Urinary bladder (tissue), 4 donors: ENCODE data around the gene BBLN. TPM values are rescaled to one million over a fixed set of nuclear protein-coding genes. Genes with fewer than 3 reads are reported as not detected.

ENCODE experiments used
- DNase-seq: peaks from one replicate; pipeline ENCODE4 v3.0.0-alpha.2; 2015; ENCODE audit errors: extremely low spot score
- H3K27ac ChIP-seq: one replicate; pipeline ENCODE4 v1.5.1; 2013; ENCODE audit warnings: low read depth, mild to moderate bottlenecking, moderate library complexity
- H3K36me3 ChIP-seq: one replicate; pipeline ENCODE4 v1.6.1; 2013; ENCODE audit warnings: mild to moderate bottlenecking, moderate library complexity; ENCODE audit not compliant: insufficient read depth
- H3K4me1 ChIP-seq: one replicate; pipeline ENCODE4 v1.6.1; 2013; ENCODE audit warnings: mild to moderate bottlenecking, moderate library complexity; ENCODE audit not compliant: insufficient read depth
- H3K4me3 ChIP-seq: one replicate; pipeline ENCODE4 v1.5.1; 2013; ENCODE audit warnings: low read depth, low read length
- WGBS: extraction: QIAGEN DNeasy Blood & Tissue Kit; methylation state at CpG from one replicate; pipeline ENCODE4 v1.1.7; 2013; 5-methylcytosine and 5-hydroxymethylcytosine counted together
- polyA plus RNA-seq: library from polyadenylated mRNA; stranded (reverse); fragments of 200-250 nt; gene quantifications from one replicate; pipeline ENCODE4 v1.2.3, GENCODE V29; 2013
- total RNA-seq: library from RNA; depleted of rRNA; stranded (reverse); fragments of >200 nt; gene quantifications from one replicate; pipeline ENCODE4 v1.2.3, GENCODE V29; 2014
- donor health status: healthy with polysubstance abuse.
- donor health status: healthy.

The BBLN gene
- total and polyA plus RNA-seq, 2 donors = 25.7 to 144 TPM

DNA sequence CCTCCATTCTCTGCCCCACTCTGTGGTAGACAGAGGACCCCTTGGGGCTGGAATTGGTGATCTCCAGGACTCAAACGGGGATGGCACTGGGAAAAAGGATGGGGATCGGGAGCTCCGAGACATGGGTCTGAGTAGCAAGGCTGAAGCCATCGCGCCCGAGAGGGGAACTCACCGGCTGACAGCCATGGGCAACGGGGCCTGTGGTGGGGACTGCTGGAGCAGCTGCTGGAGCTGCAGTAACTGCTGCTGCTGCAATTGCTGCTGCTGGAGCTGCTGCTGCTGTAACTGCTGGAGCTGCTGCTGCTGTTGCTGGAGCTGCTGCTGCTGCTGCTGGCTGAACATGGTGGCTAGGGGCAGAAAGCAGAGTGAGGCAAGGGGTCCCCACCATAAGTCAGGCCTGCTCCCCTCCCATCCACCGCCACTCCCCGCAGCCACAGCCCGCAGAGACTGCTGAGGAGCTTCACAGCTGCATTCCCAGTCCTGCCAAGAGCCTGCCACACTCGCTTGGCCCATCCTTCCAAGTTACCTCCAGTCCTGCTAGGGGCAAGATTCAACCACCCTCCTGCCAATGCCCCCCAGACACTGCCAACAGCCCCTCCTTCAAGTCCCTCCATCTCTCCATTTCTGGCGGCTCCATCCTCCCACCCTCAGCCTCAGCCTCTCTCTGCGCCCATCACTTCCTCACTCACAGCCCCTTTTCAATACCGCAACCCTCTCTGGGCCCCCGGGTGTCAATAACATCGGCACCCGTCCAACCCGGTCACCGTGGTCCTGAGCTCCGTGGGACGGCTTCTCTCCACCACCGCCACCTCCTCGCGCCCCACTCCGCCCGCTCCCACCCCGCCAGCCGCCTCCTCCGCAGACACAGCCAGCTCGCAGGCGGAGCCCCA, 30.7 kb downstream of the BBLN start:
- peaks cover 3% of the 10 kb centered on the region for H3K4me1 ChIP-seq
- H3K27ac ChIP-seq = peak overlapping the region; percentile 95
- no peak for DNase-seq
- 19% methylated on average over 32 of the region's 32 CpGs for WGBS
- peak overlapping the region; percentile 86 for H3K4me3 ChIP-seq
- no peaks in the 10 kb centered on the region for H3K36me3 ChIP-seq

DNA sequence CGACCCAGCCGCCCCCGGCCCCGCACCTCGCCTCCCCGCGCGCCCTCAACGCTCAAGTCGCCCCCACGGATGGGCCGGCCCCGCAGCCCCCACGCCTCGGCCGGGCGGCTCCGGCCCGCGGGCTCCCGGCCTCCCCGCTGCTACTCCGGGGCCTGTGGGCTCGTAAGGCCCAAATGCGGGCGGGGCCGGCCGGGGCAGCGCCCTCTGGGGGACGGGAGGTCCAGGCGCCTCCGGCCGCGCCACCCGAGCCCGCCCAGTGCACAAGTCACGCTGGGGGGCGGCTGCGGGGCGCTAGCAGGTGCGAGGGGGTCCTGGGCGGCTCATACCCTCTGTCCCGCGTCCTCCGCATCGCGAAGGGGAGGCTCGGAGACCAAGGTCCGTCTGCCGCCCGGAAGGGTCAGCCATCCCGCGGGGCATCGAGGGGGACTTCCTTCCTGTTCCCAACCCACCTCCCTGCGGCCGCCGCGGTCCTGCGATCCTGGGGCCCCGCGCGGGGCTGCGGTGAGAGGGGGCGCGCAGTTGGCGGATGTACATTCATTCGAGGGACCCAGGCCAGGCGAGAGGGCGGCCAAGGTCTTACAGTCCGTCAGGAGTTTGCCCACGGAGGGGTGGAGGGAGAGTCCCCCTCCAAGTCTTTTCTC, 31.5 kb downstream of the BBLN start, which contains the start of gene CIZ1:
Gene CIZ1, minus strand, starts transcription at position 167 of the 641 bp plus-strand sequence. CDS start 715 bp downstream, outside the sequence.
- peaks cover 3% of the 10 kb centered on the region for H3K4me1 ChIP-seq
- H3K4me3 ChIP-seq = peak within 1 kb of the TSS; percentile 86
- DNase-seq = no peak
- WGBS = under 1% methylated on average over 71 of the region's 71 CpGs
- H3K36me3 ChIP-seq = no peaks in the 10 kb centered on the region
- peak within 1 kb of the TSS; percentile 95 for H3K27ac ChIP-seq

DNA sequence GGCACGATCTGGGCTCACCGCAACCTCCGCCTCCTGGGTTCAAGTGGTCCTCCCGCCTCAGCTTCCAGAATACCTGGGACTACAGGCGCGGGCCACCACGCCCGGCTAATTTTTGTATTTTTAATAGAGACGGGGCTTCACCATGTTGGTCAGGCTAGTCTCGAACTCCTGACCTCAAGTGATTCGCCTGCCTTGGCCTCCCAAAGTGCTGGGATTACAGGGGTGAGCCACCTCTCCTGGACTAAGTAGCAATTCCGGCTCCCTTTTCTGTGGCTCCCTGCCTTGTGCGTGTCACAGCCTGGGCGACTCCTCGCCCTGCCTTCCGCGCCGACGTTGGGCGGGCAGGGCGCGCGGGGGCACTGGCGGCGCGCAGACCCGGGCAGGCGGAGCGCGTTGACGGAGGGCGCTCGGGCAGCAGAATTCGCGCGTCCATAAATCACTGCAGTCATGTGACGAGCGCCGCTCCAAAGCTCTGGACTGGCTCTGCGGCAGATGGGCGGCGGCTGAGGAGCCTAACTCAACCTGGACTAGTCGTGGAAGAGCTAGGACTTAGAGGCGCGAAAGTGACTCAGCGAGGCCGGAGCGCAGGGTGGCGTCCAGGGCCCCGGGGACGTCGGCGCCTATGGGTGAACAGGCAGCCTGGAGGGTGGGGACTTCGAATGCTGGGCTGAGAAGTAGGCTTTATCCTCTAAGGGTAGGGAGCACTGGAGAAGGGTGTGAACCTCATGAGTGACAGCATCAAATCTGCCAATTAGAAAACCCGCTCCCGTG, 32.7 kb downstream of the BBLN start:
- WGBS = 14% methylated on average over 56 of the region's 56 CpGs

DNA sequence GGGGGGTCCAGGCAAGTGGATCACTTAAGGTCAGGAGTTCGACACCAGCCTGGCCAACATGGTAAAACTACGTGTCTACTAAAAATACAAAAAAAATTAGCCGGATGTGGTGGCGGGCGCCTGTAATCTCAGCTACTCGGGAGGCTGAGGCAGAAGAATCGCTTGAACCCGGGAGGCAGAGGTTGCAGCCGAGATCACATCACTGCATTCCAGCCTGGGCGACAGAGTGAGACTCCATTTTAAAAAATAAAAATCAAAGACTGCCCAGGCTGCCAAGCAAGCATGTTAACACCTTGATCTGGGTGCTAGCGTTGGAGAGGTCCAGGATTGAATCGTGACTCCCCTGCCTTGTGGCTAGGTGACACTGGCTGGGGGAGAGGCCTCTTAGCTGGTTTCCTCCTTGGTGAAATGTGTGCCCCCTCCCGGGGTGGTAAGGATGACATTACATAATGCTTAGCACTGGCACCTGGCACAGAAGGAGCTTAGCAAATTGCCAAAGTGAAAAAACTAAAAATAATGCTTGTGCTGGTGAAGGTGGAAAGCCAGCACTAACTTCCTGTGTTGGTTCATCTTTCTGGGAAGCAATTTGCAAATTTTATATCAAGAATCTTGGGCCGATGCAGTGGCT, 33.5 kb downstream of the BBLN start:
- DNase-seq = no peak
- H3K4me3 ChIP-seq = no peak overlapping the region
- WGBS = 82% methylated on average over 14 of the region's 14 CpGs
- peaks cover under 1% of the 10 kb centered on the region for H3K4me1 ChIP-seq
- peak overlapping the region; percentile 61 for H3K27ac ChIP-seq
- no peaks in the 10 kb centered on the region for H3K36me3 ChIP-seq

More for the DNA sequence above, 32.7 kb downstream of the BBLN start:
- H3K36me3 ChIP-seq = no peaks in the 10 kb centered on the region
- peak; percentile 76 for DNase-seq
- H3K27ac ChIP-seq = peak overlapping the region; percentile 61
- no peak overlapping the region for H3K4me3 ChIP-seq
- peaks cover 3% of the 10 kb centered on the region for H3K4me1 ChIP-seq

DNA sequence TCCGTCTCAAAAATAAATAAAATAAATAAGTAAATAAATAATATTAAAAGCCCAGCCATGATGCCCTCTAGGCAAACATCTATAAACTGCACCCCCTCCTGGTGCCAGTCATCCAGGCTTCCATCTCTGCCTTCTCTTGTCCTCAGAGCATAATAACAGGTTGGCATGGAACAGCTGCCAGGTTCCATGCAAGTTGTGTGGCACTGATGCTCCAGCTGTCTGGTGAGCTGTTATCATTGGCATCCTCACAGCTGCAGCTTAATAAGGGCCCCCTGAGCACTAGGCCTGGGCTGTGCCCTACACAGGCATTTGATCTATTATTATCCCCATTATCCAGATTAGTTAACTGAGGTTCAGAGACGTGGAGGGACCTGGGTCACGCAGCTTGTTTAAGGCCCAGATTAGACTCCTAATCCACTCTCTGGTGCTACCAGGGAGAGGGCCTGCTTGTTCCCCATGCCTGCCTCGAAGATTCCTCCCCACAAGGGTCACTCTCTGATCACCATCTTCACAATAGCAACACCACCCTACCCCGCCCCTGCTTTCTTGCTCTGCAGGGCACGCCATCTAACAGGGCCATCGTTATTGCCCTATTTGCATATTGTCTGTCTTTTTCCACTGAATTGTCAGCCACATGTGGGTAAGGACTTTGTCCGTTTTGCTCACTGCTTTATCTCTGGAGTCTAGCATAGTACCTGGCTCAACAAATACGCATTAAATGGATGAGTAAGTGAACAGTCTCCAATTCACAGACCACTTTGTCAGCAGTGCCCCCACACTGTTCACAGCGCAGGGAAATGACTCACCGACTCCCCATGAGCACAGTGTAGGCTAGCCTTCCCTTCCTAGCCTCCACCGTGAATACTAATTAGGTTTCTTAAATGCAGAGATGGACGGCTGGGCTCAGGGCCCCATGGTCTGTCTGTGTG, 41.6 kb downstream of the BBLN start:
- Histone ChIP-seq H3K4me1 (no peaks in the 10 kb centered on the region), H3K4me3 (no peak overlapping the region), H3K27ac (no peak overlapping the region), H3K36me3 (no peaks in the 10 kb centered on the region)
- no peak for DNase-seq
- 84% methylated on average over 13 of the region's 13 CpGs for WGBS

DNA sequence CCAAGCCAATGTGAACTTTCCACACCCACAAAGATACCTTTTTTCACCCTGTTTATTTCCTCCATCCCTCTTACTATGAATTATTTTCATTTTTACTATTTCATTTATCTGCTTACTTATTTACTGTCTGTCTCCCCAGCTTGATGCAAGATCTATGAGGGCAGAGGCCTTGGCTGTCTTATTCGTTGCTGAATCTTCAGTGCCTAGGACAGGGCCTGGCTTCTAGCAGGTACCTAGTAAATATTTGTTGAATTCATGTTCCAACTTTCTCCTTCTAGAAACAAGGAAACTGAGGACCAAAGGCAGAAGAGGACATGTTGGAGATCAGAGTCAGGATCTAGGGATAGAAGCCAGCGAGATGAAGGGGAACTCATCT, 42.6 kb downstream of the BBLN start:
- Histone ChIP-seq H3K27ac (no peak overlapping the region), H3K36me3 (no peaks in the 10 kb centered on the region), H3K4me1 (no peaks in the 10 kb centered on the region), H3K4me3 (no peak overlapping the region)
- whole genome bisulfite sequencing = 11% methylated on average over 2 of the region's 2 CpGs
- no peak for DNase-seq

DNA sequence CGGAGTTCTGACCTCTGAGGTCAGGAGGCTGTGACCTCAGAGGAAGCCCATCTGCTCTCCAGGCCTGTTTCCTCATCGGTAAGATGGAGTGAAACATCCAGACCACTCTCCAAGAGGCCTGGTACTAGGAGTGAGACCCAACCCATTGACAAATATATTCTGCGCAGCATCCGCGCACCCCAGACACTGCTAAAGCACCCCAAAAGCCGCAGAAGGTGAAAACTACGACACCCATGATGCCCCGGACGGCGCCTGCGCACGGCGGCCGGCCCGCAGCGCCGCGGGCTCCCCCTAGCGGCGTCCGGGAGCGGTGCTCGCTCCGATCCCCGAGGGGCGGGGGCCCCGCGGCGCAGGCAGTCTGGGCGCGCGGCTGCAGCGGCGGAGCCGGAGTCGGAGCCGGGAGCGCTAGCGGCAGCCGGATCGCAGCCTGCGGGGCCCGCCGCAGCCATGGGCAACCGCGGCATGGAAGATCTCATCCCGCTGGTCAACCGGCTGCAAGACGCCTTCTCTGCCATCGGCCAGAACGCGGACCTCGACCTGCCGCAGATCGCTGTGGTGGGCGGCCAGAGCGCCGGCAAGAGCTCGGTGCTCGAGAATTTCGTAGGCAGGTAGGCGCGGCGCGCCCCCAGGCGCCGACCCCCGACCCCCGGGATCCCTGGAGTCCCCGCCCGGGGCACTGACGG, 43.1 kb downstream of the BBLN start, which contains the start of gene DNM1:
Gene DNM1, plus strand, starts transcription at position 356 of the 683 bp plus-strand sequence. Its CDS starts 92 bp downstream, at position 448.
- no peak for DNase-seq
- H3K4me3 ChIP-seq = peak within 1 kb of the TSS; percentile 64
- WGBS = under 1% methylated on average over 72 of the region's 72 CpGs
- no peaks in the 10 kb centered on the region for H3K36me3 ChIP-seq
- no peak within 1 kb of the TSS for H3K27ac ChIP-seq
- no peaks in the 10 kb centered on the region for H3K4me1 ChIP-seq

DNA sequence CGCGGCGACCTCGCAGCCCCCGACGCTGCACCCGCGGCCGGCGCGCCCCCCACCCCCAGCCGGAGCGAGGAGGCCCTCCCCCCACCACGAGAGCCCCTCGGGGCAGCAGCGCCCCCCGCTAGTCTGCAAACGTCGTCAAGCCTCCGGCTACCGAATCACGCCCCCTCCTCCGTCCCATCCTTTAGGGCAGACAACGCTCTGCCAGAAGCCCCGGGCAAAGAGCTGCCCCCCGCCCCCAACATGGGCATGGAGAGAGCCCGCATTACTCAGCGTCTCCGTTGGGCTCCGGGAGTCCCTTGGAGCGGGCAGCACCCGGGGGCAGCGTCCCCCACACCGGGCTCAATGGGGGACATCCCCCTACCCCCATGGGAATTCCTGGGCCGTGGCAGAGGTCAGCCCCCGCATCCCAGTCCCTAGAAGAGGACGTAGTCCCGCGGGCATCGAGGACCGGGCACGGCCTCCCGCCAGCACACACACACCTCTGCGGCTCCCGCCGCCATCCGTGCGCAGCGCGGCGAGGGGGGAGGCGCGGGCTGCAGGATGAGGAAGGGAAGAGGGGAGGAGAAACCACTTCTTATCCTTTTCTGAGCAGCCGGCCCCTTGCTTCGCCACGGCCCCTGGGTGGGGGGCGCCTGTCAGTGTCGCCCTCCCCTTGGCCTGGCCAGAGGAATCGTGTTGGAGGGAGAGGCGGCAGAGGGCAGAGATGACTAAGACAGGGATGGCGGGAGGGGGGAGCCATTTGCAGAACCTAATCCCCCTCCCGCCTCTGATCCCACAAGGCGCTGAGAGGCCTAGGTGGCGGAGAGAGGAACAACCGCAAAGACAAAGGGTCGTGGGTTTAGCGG, 43.9 kb downstream of the BBLN start:
- Histone ChIP-seq H3K4me3 (peak overlapping the region; percentile 64), H3K27ac (no peak overlapping the region), H3K4me1 (no peaks in the 10 kb centered on the region), H3K36me3 (no peaks in the 10 kb centered on the region)
- no peak for DNase-seq
- WGBS = 2% methylated on average over 67 of the region's 67 CpGs

DNA sequence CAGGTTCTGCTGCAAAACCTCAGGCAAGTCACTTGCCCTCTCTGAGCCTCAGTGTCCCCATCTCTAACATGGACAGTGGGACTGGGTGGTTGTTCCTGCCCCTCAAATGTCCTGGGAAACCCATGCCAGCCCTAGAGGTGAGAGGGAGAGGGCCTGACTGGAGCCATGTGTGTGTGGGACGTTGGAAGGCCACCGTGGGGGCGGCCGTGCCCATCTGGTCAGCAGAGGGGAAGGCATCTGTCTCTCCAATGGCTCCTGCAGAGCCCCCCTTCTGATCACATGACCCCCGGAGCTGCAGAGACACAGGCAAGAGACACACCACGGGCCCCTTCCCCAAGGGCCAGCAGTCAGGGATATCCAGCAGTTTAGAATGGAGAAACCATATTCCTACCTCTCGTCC, 44.8 kb downstream of the BBLN start:
- H3K27ac ChIP-seq = no peak overlapping the region
- no peaks in the 10 kb centered on the region for H3K4me1 ChIP-seq
- no peak for DNase-seq
- no peak overlapping the region for H3K4me3 ChIP-seq
- no peaks in the 10 kb centered on the region for H3K36me3 ChIP-seq
- 68% methylated on average over 7 of the region's 7 CpGs for WGBS

DNA sequence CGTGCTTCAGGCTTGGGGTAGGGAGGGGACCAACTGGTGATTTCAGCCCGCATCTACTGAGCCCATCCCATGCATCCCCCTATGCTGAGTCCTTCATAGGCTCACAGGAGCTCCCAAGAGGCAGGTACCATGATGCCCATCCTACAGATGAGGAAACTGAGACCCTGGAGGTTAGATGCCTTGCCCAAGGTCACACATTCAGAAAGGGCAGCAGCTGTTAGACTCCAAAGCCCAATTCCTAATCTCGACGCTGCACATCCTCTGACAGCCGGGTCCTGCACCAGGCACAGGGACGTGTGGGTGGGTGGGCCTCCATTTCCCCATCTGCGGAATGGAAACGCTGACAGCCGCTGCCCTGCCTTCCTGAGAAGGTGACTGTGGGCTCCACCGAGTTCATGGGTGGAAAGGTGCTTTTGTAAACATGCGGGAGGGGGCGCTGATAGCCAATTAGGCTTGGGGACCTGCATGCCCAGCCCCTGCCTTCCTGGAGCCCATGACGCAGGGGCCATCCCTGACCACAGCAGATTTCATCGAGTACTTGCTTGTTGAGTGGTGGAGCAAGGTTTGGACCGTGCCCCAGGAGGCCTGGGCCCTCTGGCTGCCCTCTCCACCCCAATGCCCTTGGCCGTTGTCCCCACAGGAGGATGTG, 45.4 kb downstream of the BBLN start:
- DNase-seq = no peak
- no peak overlapping the region for H3K27ac ChIP-seq
- no peaks in the 10 kb centered on the region for H3K4me1 ChIP-seq
- H3K4me3 ChIP-seq = no peak overlapping the region
- H3K36me3 ChIP-seq = no peaks in the 10 kb centered on the region
- WGBS = 86% methylated on average over 16 of the region's 16 CpGs

DNA sequence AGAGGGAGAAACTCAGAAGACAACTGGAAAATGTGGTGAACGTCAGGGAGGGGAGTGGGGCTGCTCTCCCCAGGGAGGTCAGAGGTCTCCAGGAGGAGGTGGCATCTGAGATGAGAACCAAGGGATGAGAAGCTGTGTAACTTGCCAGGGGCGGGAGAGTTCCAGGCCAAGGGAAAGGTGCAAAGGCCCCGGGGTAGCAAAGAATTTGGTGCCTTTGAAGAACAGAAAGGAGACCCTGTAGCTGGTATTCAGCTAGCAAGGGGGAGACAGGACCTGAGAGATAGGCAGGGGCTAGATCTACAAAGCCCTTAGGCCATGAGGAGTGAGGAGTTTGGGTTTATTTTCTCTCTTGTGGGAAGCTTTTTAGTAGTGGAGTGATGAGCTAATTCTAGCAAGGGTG, 46.4 kb downstream of the BBLN start:
- WGBS = 86% methylated on average over 3 of the region's 3 CpGs
- no peaks in the 10 kb centered on the region for H3K36me3 ChIP-seq
- no peak overlapping the region for H3K27ac ChIP-seq
- H3K4me3 ChIP-seq = no peak overlapping the region
- no peaks in the 10 kb centered on the region for H3K4me1 ChIP-seq
- DNase-seq = no peak
